ENCODE results near the gene PDLIM5. TPM values are rescaled to one million over a fixed set of nuclear protein-coding genes. Genes with fewer than 3 reads are reported as not detected.

Gene PDLIM5
- total RNA-seq, 1 donor from 2014 or later = 75.3 TPM

DNA sequence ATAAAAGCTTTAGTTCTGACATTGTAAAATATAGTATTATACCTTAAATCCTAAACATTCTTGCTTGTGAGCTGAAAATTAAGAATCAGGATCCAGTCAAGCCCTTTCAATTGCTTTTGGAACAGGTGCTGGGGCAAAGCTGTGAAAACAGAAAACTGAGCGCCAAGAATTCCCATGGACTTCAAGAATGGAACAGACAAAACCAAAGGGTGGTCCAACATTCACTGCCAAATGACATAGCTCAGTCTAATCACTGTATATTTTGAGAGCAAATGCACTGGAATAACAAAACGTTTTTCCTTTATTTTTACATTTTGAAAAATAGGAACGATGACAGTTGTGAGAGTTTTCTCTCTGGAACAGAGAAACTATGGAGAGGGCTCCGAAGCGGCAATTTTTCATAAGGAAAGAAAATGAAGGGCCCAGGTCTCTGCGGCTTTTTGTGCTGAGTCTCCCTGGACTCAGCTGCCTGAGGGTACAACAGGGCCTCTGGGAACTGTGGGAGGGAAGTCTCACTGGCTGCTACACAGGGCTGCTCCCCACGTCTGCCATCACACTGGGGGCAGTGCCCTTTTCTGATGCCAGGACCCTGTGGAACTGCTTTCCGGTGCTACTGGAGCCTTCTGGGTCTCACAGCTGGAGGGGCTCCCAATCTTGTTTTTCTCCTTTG, 250.0 kb downstream of the PDLIM5 start:
- TF ChIP-seq, protein P1, sequence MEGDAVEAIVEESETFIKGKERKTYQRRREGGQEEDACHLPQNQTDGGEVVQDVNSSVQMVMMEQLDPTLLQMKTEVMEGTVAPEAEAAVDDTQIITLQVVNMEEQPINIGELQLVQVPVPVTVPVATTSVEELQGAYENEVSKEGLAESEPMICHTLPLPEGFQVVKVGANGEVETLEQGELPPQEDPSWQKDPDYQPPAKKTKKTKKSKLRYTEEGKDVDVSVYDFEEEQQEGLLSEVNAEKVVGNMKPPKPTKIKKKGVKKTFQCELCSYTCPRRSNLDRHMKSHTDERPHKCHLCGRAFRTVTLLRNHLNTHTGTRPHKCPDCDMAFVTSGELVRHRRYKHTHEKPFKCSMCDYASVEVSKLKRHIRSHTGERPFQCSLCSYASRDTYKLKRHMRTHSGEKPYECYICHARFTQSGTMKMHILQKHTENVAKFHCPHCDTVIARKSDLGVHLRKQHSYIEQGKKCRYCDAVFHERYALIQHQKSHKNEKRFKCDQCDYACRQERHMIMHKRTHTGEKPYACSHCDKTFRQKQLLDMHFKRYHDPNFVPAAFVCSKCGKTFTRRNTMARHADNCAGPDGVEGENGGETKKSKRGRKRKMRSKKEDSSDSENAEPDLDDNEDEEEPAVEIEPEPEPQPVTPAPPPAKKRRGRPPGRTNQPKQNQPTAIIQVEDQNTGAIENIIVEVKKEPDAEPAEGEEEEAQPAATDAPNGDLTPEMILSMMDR (IDR thresholded peaks at IDR 0.05; ENCODE audit: insufficient read depth, low read length, poor library complexity, severe bottlenecking) = no peak
- H3K27me3 ChIP-seq (ENCODE audit: control insufficient read depth, insufficient read depth, low read length) = no peaks in the 10 kb centered on the region
- no peak overlapping the region for H3K4me3 ChIP-seq (ENCODE audit: low read depth, low read length)
- DNase-seq (ENCODE audit: low read depth) = no peak
- no peaks in the 10 kb centered on the region for H3K36me3 ChIP-seq (ENCODE audit: control insufficient read depth, insufficient read depth, low read length)

DNA sequence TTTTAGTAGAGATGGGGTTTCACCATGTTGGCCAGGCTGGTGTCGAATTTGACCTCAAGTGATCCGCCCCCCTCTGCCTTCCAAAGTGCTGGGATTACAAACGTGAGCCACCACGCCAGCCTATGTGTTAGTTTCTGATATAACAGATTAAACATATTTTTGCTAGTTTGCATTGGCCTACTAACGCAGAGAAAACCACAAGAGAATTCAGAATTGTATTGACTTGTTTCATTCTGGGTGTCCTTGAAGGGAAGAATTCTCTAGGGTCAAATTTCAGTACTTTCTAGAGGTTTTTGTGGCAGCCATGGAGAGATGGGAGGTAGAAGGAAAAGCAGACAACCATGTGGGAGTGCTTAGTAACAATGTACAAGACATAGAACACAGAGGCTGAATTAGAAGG, 259.9 kb downstream of the PDLIM5 start:
- H3K27me3 ChIP-seq (ENCODE audit: control insufficient read depth, insufficient read depth, low read length) = no peaks in the 10 kb centered on the region
- DNase-seq (ENCODE audit: low read depth) = no peak
- TF ChIP-seq, protein P1 (IDR thresholded peaks at IDR 0.05; ENCODE audit: insufficient read depth, low read length, poor library complexity, severe bottlenecking) = no peak
- H3K4me3 ChIP-seq (ENCODE audit: low read depth, low read length) = no peak overlapping the region
- H3K36me3 ChIP-seq (ENCODE audit: control insufficient read depth, insufficient read depth, low read length) = no peaks in the 10 kb centered on the region

DNA sequence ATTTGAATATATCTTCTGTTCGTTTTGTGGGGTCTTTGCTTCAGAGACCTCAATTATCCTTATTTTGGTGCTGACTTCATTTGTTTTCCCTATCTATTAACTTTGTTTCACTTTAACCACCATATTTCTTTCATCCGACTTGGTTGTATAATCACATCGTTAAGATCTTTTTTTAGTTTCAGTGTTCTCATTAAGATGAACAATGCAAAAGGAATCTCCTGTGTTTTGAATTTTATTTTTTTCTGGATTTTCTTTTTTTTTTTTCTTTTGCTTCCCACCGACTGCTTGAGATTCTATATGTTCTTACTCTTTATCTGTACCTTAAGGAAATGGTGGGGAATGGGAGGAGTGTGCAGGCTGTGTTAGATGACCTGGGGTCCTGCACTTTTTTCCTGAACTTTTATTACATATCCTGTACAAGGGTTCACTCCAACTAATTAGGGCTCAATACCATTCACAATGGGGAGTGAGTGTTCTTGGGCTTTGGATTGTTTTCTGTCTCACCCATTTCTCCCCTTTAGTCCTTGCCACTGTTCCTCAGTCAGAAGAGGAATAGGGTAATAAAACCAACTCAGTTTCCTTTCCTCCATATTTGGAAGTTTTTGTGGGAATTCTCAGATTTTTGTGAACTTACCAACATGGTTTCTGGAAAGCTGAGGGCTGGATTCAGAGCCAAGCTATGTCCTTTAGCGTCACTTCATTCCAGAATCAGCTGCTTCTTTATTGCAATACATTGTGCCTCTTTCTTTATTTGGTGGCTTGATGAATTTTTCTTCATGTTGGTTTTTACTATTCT, 262.8 kb downstream of the PDLIM5 start:
- DNase-seq (ENCODE audit: low read depth) = no peak
- Histone ChIP-seq H3K27me3 (ENCODE audit: control insufficient read depth, insufficient read depth, low read length) (no peaks in the 10 kb centered on the region), H3K4me3 (ENCODE audit: low read depth, low read length) (no peak overlapping the region), H3K36me3 (ENCODE audit: control insufficient read depth, insufficient read depth, low read length) (no peaks in the 10 kb centered on the region)
- TF ChIP-seq, protein P1 (IDR thresholded peaks at IDR 0.05; ENCODE audit: insufficient read depth, low read length, poor library complexity, severe bottlenecking) = no peak

DNA sequence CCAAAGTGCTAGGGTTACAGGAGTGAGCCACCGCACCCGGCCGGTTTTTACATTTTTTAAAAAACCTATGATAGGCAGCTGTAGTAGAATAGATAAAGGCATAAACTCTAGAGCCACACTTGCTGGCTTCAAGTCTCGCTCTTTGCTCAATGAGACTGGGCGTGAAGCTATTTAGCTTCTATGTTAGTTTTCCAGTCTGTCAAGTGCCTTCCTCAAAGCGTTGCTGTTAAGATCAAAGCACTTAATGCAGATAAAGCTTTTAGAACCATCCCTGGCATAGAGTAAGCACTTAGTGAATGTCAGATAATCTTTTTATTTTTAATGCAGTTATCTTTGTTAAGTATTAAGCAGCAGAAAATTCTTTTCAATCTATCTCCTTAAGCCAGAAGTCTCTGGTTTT, 264.0 kb downstream of the PDLIM5 start:
- DNase-seq (ENCODE audit: low read depth) = no peak
- no peaks in the 10 kb centered on the region for H3K27me3 ChIP-seq (ENCODE audit: control insufficient read depth, insufficient read depth, low read length)
- no peaks in the 10 kb centered on the region for H3K36me3 ChIP-seq (ENCODE audit: control insufficient read depth, insufficient read depth, low read length)
- no peak overlapping the region for H3K4me3 ChIP-seq (ENCODE audit: low read depth, low read length)
- TF ChIP-seq, protein P1 (IDR thresholded peaks at IDR 0.05; ENCODE audit: insufficient read depth, low read length, poor library complexity, severe bottlenecking) = no peak

Other genes with a start within 250 kb of the PDLIM5 start
- gene SMARCAD1, start 244.1 kb upstream of the PDLIM5 start, total RNA-seq = 36.8 and 38.0 TPM in 2 replicates
- gene HPGDS, start 109.1 kb upstream of the PDLIM5 start, total RNA-seq = not detected in 2 replicates

Data from kidney epithelial cell (primary cell).